HG03175 (cell line): Measurements from ENCODE around the gene ABCD3.
"Not testable (repeated sequence)": the region's sequence is repeated elsewhere in the genome, so short reads cannot be mapped to it uniquely, and the experiment has no call there.

Experiments
- ATAC-seq: cut with Tn5 transposase; IDR thresholded peaks from one replicate; pipeline ENCODE4 v1.9.1; 2021; ENCODE audit warnings: mild to moderate bottlenecking, moderate library complexity; ENCODE audit not compliant: unreplicated experiment

ABCD3 gene

GRCh38 chr1:94413311-94413710 lies 4.9 kb upstream of the ABCD3 start:
- ATAC-seq, result no peak

GRCh38 chr1:94416901-94417727 lies 1.1 kb upstream of the ABCD3 start:
- no peak for ATAC-seq

- no peak for ATAC-seq
Measured at GRCh38 chr1:94417728-94417977, 536 bp upstream of the ABCD3 start.

- ATAC-seq, result peak; percentile 27
Measured at GRCh38 chr1:94418664-94419655, 771 bp downstream of the ABCD3 start.

- no peak for ATAC-seq
Measured at GRCh38 chr1:94422115-94422820, 4.1 kb downstream of the ABCD3 start.

- no peak for ATAC-seq
Measured at GRCh38 chr1:94425821-94426484, 7.8 kb downstream of the ABCD3 start.

- ATAC-seq, result not testable (repeated sequence)
Measured at GRCh38 chr1:94426485-94426870, 8.3 kb downstream of the ABCD3 start.

- ATAC-seq, result no peak
Measured at GRCh38 chr1:94428441-94428840, 10.3 kb downstream of the ABCD3 start.

GRCh38 chr1:94428927-94429528 lies 10.8 kb downstream of the ABCD3 start:
- not testable (repeated sequence) for ATAC-seq

- ATAC-seq, result not testable (repeated sequence)
Measured at GRCh38 chr1:94430066-94430465, 11.9 kb downstream of the ABCD3 start.

- ATAC-seq, result no peak
Measured at GRCh38 chr1:94433866-94434265, 15.7 kb downstream of the ABCD3 start.

GRCh38 chr1:94434365-94435045 lies 16.3 kb downstream of the ABCD3 start:
- ATAC-seq, result no peak

- no peak for ATAC-seq
Measured at GRCh38 chr1:94438692-94439276, 20.6 kb downstream of the ABCD3 start.

GRCh38 chr1:94440088-94440487 lies 21.9 kb downstream of the ABCD3 start:
- ATAC-seq, result no peak

GRCh38 chr1:94443067-94443466 lies 24.9 kb downstream of the ABCD3 start:
- not testable (repeated sequence) for ATAC-seq

- ATAC-seq, result not testable (repeated sequence)
Measured at GRCh38 chr1:94444819-94445218, 26.6 kb downstream of the ABCD3 start.

GRCh38 chr1:94445733-94446132 lies 27.5 kb downstream of the ABCD3 start:
- ATAC-seq, result not testable (repeated sequence)

GRCh38 chr1:94446177-94446576 lies 28.0 kb downstream of the ABCD3 start:
- ATAC-seq, result not testable (repeated sequence)

- ATAC-seq, result not testable (repeated sequence)
Measured at GRCh38 chr1:94448741-94449140, 30.6 kb downstream of the ABCD3 start.
